NK-92 treated with Interleukin-12 subunit alpha and Interleukin-12 subunit beta, amount 100 ng/mL, for 24 hours (cell line): Measurements from ENCODE around the gene LIG1.
A peak's percentile ranks its signal among the peaks of the same experiment; 100 is the strongest.

Source experiments
- DNase-seq: peaks from one replicate; lab custom pipeline; 2025; lab: John Stamatoyannopoulos, UW

The LIG1 gene

DNA sequence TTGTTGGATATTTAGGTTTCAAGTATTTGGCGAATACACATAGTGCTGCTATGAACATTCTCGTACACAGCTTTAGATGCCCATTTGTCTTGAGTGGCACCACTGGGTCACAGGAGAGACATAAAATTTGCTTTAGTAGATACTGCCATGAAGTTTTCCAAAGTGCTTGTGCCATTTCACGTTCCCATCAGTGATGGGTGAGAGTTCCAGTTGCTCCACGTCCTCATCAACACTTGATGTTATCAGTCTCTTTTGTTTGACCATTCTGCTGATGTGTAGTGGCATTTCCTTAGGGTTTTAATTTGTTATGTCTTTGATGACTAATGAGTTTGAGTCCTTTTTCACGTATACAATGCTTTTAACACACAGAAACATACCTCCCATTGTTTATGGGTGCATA, 11.4 kb upstream of the LIG1 start:
- DNase-seq: no peak

DNA sequence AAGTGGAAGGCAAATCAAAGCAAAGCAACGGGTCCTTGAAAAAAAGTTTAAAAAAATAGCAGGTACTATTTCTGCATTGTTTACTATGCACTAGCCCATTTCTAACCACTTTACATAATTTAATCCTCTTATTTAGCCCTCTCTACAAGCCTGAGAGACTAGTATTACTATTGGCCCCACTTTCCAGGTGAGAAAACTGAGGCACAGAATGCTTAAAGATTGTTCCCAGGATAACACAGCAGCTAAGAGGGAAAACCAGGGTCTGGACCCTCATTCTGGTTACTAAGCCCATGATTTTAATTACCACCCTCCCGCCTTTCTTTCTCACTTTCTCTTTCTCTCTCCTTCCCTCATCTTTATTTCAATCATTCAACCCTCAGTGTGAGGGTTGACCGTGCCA, 6.1 kb upstream of the LIG1 start:
- no peak for DNase-seq

DNA sequence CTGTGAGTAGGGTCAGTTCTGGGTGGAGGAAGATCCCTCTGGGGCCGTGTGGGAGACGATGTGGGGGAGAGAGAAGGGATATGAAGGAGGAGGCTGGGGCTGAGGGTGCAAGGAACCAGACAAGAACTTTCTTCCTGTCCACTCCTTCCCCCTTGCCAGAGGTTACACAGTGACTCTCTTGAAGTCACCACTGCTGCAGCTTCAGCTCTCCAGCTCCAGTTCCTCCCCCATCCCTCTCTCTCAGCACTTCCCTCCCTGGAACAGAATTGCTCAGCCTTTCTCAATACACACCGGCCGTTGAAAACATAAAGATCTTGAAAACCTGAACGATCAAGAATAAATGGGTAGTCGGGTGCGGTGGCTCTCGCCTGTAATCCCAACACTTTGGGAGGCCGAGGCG, 5.4 kb upstream of the LIG1 start:
- DNase-seq: no peak

GRCh38 chr19:48174445-48175030, 4.4 kb upstream of the LIG1 start:
- DNase-seq: no peak

DNA sequence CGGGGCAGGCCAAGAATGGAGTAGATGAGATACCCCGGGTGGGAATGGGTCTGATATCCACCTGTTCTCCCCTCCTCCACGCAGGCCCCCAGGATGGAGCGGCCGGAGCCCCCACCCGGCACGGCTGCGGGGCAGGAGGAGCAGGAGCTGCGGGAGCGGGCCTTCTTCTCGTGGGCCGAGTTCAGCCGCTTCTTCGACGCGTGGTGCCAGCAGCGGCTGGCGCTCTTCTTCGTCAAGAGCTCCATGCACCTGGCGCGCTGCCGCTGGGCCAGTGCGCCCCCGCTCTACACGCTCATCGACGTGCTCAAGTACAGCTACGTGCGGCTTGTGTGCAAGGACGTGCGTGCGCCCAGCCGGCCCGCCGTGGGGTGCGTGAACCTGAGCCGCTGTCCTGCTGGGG, 1.6 kb upstream of the LIG1 start:
- no peak for DNase-seq

DNA sequence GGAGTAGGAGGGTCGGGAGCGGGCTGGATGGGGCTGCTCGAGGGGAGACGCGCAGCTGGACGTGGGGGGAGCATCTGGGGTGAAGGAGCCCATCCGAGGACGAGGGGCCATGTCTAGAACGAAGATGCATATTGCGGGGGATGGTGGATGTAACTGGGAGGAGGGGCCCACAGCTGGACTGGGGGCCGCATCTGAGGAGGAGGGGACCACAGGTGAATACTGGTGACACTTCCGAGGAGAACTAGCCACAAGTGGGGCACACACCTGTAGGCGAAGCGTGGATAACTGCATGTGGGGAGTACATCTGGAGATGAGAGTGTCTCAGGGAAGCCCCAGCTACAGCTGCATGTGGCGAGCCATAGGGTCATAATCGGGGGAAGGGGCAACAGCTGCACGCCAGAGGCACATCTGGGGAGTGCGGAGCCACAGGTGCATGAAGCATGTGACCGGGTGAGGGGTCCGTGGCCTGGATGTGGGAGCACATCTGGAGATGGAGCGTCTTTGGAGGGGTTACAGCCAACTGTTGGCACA, 738 bp upstream of the LIG1 start:
- no peak for DNase-seq

GRCh38 chr19:48169578-48169938, 586 bp downstream of the LIG1 start:
- DNase-seq: peak; percentile 87

GRCh38 chr19:48168689-48169088, 1.5 kb downstream of the LIG1 start:
- no peak for DNase-seq

DNA sequence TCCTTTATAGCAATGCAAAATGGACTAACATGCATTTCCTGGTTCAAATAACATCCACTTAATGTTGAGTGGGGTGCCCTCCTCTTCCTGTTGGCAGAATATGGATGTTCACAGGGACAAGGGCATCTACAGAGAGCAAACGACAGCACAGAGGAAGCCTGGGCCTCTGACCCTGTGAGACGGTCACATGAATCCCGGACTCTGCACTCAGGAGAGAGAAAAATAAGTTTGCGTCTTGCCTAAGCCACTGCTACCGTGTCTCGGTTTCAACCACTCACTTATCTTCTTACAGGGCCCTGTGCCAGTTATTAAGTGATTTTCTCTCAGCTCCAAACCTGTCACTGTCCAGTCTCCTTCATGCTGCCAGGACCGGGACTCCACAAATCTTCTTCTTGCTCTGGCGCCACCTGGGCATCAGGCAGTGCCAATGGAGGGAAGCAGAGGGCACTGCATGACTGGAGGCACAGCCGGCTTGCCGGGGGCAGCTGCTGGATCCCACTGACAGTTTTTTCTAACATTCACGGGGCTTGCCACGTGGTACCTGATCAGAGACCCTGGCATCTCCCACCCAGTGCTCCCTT, 11.8 kb downstream of the LIG1 start:
- DNase-seq: no peak

GRCh38 chr19:48154003-48154402, 16.1 kb downstream of the LIG1 start:
- no peak for DNase-seq

- peak; percentile 19 for DNase-seq
Measured at GRCh38 chr19:48152551-48152950, 17.6 kb downstream of the LIG1 start.

GRCh38 chr19:48149430-48149829, 20.7 kb downstream of the LIG1 start:
- no peak for DNase-seq

DNA sequence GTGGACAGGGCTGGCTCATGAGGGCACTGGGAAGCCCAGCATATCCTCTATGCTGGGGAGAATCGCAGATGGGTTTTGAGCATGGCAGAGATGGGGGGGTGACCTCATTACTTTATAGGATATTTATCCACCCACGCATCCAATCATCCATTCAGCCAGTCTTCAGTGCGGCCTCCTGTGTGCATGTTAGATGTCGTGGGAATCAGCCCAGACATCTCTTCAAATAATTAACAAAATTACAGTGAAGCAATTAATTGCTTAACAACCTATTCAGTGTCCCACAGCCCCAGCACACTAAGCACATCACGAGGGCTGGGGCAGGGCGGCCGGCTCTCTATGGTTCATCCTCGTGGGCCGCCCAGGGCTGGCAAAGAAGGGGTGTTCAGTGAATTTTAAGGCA, 21.6 kb downstream of the LIG1 start:
- DNase-seq: no peak

- DNase-seq: no peak
Measured at GRCh38 chr19:48147597-48148175, 22.5 kb downstream of the LIG1 start.

GRCh38 chr19:48139053-48139452, 31.1 kb downstream of the LIG1 start:
- no peak for DNase-seq

DNA sequence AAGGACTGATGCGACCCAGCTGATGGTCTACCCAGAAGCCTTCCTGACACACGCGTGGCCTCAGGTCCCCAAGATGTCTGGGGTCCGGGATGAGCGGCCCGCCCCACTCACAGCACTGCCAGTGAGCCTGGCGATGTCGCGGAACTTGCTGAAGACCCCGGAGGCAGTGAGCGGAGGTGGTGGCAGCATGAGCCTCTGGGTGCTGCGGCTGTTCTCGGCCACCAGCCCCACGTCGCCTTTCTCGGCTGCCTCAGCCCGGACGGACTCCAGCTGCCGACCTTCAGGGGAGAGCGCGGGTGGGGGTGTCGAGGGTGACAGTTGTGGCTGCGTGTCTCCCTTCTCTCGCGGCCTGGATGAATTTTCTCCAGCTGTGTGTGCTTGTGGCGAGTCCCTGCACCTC, 32.7 kb downstream of the LIG1 start:
- no peak for DNase-seq

DNA sequence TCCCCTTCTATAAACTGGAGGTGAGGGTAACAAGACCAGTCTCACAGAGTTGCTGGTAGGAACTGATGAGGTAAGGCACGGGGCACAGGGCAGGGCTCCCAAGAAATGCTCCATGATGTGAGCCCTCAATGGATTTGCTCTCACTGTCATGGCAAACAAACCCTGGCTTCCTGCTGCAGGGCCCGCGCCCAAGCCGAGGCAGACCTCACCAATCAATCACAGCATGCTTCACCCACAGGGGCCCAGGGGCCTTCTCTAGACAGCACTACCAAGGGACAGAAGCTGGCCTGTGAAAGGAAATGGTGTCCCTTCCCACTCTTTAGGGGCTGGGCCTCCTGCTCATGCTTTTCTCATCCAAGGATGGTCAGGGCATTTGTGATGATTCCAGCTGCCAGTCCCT, 33.6 kb downstream of the LIG1 start:
- no peak for DNase-seq

- DNase-seq: no peak
Measured at GRCh38 chr19:48135411-48135810, 34.7 kb downstream of the LIG1 start.

- no peak for DNase-seq
Measured at GRCh38 chr19:48133094-48133493, 37.0 kb downstream of the LIG1 start.

DNA sequence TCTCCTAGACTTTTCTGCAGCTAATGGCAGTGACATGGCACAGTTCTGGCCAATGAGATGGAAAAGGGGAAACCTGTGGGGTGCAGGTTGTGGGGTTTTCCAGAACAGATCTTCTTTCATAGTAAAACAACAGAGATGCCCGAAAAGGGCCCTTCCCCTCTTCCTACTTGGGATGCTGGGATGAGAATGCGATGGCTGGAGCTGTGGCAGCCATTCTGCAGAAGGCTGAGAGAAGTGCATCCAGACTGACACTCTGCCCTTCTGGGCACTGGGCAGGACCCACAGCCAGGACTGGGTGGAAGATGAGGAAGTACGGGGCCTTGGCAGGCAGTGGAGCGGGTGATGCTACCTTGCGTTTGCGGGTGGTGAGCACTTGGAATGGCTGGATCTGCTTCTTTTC, 42.6 kb downstream of the LIG1 start:
- DNase-seq: no peak

DNA sequence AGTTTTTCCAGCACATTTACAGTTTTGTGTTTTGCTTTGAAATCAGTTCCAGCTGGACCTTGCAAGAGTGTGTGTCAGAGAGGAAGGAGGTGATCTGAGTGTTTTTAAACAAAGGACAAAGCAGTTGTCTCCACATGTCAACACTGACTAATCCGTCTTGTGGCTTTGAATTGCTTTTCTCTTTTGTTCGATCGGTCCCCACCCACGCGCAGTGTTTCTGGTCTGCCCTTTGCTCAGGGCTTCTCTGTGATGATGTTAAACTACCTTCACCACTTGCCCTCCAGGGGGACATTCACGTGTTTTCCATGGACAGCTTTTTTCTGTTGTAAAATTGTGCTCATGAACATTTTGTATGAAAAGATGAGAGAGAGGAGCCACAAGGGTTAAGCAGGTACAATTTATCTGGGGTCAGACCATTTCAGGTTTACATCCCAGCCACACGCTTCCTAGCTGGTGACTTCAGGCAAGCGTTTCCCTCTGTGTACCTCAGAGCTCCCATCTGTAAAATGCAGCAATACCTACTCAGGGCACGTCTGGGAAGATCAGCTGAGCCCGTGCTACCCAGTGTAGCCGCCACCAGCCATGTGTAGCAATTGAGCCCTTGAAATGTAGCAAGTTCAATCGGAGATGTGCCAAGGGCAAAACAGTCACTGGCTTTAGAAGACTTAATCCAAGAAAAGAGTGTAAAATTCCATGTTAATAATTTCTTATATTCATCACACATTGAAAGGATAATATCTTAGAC, 46.1 kb downstream of the LIG1 start:
- no peak for DNase-seq

DNA sequence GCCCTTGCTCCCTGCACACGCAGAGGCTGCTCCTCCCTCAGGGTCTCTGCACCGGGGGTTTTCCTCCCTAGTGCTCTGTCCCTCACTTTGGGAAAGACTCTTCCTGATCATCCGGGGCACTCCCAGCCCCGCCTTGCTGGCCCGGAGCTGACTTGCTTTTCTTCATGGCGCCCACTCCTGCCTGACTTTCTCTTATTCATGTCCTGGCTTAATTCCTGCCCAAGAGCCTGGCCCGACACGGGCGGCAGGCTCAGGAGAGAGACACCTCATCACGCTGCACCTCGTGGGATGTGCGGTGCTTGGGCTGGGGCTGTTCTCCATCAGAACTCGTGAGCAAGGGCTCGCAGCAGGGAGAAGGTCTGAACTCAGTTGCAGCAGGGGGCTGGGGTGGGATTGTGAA, 47.7 kb downstream of the LIG1 start:
- DNase-seq: no peak

DNA sequence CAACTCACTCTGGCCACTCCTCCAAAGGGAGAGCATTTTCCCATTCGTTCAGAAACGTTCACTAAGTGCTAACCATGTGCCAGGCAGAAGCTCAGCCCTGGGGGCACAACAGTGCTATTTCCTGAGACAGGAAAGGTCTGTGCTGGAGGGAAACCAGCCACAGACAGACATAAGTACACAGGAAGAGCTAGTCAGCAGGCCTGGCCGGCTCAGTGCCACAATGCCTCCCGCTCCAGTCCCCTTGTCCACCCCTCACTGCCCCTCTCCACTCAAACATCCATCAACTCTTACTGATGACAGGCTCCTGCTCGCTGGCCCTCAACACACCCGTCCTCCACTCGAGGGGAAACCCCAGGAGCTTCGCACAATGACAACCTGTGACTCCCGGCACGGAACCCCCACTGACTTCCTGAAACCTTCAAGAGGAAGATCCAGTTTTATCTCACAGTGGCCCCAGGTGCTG, 48.2 kb downstream of the LIG1 start:
- no peak for DNase-seq
